Keratinocyte (primary cell): ENCODE measurements around the gene SP140L. TPM values are rescaled to one million over a fixed set of nuclear protein-coding genes. Genes with fewer than 3 reads are reported as not detected.
"Not testable (repeated sequence)": the region's sequence is repeated elsewhere in the genome, so short reads cannot be mapped to it uniquely, and the experiment has no call there.

Source experiments
- DNase-seq: peaks from one replicate; pipeline ENCODE4 v3.0.0-alpha.2; 2011; ENCODE audit warnings: low read depth, missing footprints, low spot score
- FAIRE-seq: peaks from 2 replicates; lab custom pipeline; 2011; peaks lifted over from hg19 to GRCh38; lab: Jason Lieb, UNC
- H2AFZ ChIP-seq: 2 replicates; pipeline ENCODE4 v1.6.0; 2012; ENCODE audit warnings: low read length, control low read depth, inconsistent platforms; ENCODE audit not compliant: control insufficient read depth
- H3K27ac ChIP-seq: 2 replicates; pipeline ENCODE4 v1.5.1; 2011; ENCODE audit warnings: low read length; ENCODE audit not compliant: control insufficient read depth, insufficient read depth
- H3K27me3 ChIP-seq: 3 replicates; pipeline ENCODE4 v1.6.0; 2011; ENCODE audit warnings: low read length; ENCODE audit not compliant: control insufficient read depth, insufficient read depth; ENCODE audit errors: extremely low read depth
- H3K36me3 ChIP-seq, 2 experiments: 2 replicates in 1 of 2; 3 replicates in 1 of 2; pipeline ENCODE4 v1.5.1; 2011; ENCODE audit warnings: low read length in 2 of 2, mild to moderate bottlenecking in 1 of 2; ENCODE audit not compliant: control insufficient read depth in 2 of 2, insufficient read depth in 2 of 2; ENCODE audit errors: extremely low read depth in 1 of 2
- H3K4me1 ChIP-seq: 3 replicates; pipeline ENCODE4 v1.5.1; 2011; ENCODE audit warnings: low read length; ENCODE audit not compliant: control insufficient read depth, insufficient read depth; ENCODE audit errors: extremely low read depth
- H3K4me2 ChIP-seq: 3 replicates; pipeline ENCODE4 v1.6.0; 2011; ENCODE audit warnings: low read depth, low read length; ENCODE audit not compliant: control insufficient read depth, insufficient read depth; ENCODE audit errors: extremely low read depth
- H3K4me3 ChIP-seq, 3 experiments: fragments of 200-600 bp in 1 of 3; sonication (generic) in 1 of 3; 2 replicates in 2 of 3; 3 replicates in 1 of 3; pipeline ENCODE4 v1.5.1; 2011 to 2016; ENCODE audit warnings: low read length in 3 of 3, mild to moderate bottlenecking in 3 of 3, control low read depth in 2 of 3, inconsistent platforms in 1 of 3, low read depth in 1 of 3, mixed read lengths in 1 of 3, mixed run types in 1 of 3, moderate library complexity in 1 of 3; ENCODE audit not compliant: control insufficient read depth in 2 of 3, insufficient read depth in 2 of 3; ENCODE audit errors: extremely low read depth in 1 of 3
- H3K79me2 ChIP-seq: 2 replicates; pipeline ENCODE4 v1.6.0; 2012; ENCODE audit warnings: low read length; ENCODE audit not compliant: control insufficient read depth, insufficient read depth
- H3K9ac ChIP-seq: 3 replicates; pipeline ENCODE4 v1.6.0; 2011; ENCODE audit warnings: low read length; ENCODE audit not compliant: control insufficient read depth, insufficient read depth; ENCODE audit errors: extremely low read depth
- H3K9me1 ChIP-seq: 3 replicates; pipeline ENCODE4 v1.6.0; 2011; ENCODE audit warnings: low read length; ENCODE audit not compliant: control insufficient read depth, insufficient read depth; ENCODE audit errors: extremely low read depth
- H3K9me3 ChIP-seq: 2 replicates; pipeline ENCODE4 v1.5.1; 2012; ENCODE audit warnings: low read depth, low read length; ENCODE audit not compliant: control insufficient read depth
- H4K20me1 ChIP-seq: 3 replicates; pipeline ENCODE4 v1.6.0; 2011; ENCODE audit warnings: low read length; ENCODE audit not compliant: control insufficient read depth, insufficient read depth; ENCODE audit errors: extremely low read depth
- EZH2 ChIP-seq: IDR thresholded peaks from one replicate; pipeline ENCODE4 v1.6.1; 2012; ENCODE audit warnings: inconsistent platforms, mild to moderate bottlenecking, low read length, moderate library complexity
- dilution Hi-C: fragments of 300-500 bp; cut with MboI; formaldehyde crosslinking; loops from one replicate; pipeline ENCODE4 v1.7.0; 2020; ENCODE audit warnings: low sequenced_read_pairs; ENCODE audit not compliant: extremely low pct_ligation_motif_present
- polyA plus RNA-seq, 5 experiments: library from polyadenylated mRNA; depleted of rRNA in 3 of 5; stranded (reverse) in 3 of 5; stranded (forward) in 1 of 5; unstranded in 1 of 5; fragments of >200 nt; gene quantifications; 1 replicate in 1 of 5; 2 replicates in 3 of 5; 3 replicates in 1 of 5; pipeline versions ENCODE4 v1.2.1 to v1.2.3, GENCODE V29; 2011 to 2012; ENCODE audit warnings: missing spikeins in 2 of 5, low read depth in 1 of 5, low replicate concordance in 1 of 5
- TF ChIP-seq, protein P1 (sequence below), 3 experiments: IDR thresholded peaks in 1 of 3; conservative IDR thresholded peaks in 1 of 3; optimal IDR thresholded peaks in 1 of 3; 2 replicates in 2 of 3; 3 replicates in 1 of 3; pipeline versions ENCODE3 to v1.5.1; 2011; ENCODE audit warnings: low read length in 3 of 3, mild to moderate bottlenecking in 3 of 3, moderate library complexity in 2 of 3, control low read depth in 1 of 3, inconsistent platforms in 1 of 3; ENCODE audit not compliant: insufficient read depth in 2 of 3; ENCODE audit errors: extremely low read depth in 1 of 3

The SP140L gene
- polyA plus RNA-seq, 1 donor (not counting 4 experiments of a cell fraction or from before 2014, with no cell fraction given) = 10.8 TPM

DNA sequence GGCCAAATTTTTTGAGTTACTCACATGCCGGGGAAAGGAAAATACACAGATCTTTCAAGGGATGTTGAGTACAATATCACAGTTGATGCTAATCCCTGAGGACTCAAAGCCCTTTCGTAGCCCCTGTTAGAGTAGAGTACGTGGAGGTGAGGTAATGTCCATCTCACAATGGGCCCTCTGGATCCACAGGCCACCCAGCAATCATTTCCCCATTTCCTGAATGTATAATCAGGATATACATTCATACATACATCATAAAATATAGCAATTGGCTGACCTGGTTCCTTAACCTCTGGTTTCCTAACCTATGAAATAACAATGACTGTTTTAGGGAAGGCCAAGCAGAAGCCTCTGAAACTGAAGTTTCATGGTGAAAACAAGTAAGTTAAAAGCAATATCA is 78.8 kb downstream of the SP140L start:
- Histone ChIP-seq H3K4me1 (peaks cover 5% of the 10 kb centered on the region), H4K20me1 (no peaks in the 10 kb centered on the region), H3K27ac (no peak overlapping the region), H3K27me3 (no peaks in the 10 kb centered on the region), H3K9ac (no peak overlapping the region), H3K36me3 (no peaks in the 10 kb centered on the region), H3K9me1 (no peaks in the 10 kb centered on the region), H2AFZ (no peak overlapping the region), H3K4me2 (no peak overlapping the region), H3K4me3 (no peak overlapping the region), H3K79me2 (no peaks in the 10 kb centered on the region), H3K9me3 (no peaks in the 10 kb centered on the region)
- FAIRE-seq (no peak), DNase-seq (no peak)
- TF ChIP-seq, protein P1, sequence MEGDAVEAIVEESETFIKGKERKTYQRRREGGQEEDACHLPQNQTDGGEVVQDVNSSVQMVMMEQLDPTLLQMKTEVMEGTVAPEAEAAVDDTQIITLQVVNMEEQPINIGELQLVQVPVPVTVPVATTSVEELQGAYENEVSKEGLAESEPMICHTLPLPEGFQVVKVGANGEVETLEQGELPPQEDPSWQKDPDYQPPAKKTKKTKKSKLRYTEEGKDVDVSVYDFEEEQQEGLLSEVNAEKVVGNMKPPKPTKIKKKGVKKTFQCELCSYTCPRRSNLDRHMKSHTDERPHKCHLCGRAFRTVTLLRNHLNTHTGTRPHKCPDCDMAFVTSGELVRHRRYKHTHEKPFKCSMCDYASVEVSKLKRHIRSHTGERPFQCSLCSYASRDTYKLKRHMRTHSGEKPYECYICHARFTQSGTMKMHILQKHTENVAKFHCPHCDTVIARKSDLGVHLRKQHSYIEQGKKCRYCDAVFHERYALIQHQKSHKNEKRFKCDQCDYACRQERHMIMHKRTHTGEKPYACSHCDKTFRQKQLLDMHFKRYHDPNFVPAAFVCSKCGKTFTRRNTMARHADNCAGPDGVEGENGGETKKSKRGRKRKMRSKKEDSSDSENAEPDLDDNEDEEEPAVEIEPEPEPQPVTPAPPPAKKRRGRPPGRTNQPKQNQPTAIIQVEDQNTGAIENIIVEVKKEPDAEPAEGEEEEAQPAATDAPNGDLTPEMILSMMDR (optimal IDR thresholded peaks at IDR 0.05 in 1 of 3, IDR thresholded peaks at IDR 0.05 in 1 of 3, conservative IDR thresholded peaks at IDR 0.05 in 1 of 3; ENCODE audit: extremely low read depth in 1 of 3, insufficient read depth in 2 of 3, low read length in 3 of 3) = no peak
- no peak for TF ChIP-seq EZH2
- dilution Hi-C loops = no loop called here

DNA sequence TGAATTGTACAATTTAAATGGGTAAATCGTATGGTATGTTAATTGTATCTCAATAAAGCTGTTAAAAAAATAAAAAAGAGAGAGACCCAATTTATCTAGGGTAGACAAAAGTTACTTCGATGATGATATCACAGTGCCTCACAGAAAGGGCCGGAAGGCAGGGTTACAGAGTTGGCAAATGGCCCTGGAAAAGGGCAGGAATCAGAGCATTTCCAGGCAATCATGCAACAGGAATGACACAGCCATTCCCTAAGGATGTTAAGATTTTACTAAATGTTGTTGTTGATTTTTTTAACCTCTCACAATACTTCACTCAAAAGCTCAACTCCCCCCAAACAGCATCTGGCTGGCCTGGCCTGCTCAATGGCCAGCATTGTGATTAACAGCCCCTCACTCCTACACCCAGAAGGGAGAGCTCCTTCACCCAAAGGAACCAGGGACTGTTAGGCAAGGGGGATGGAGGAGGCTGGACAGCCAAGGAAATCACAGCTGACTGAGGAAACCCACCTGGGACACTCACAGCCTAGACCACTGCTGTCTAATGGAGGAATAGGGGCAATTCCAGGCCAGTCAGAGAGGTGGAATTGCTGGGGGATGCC is 81.3 kb downstream of the SP140L start:
- DNase-seq = no peak
- Histone ChIP-seq H3K9ac (no peak overlapping the region), H2AFZ (no peak overlapping the region), H3K4me1 (peaks cover 17% of the 10 kb centered on the region), H3K27me3 (no peaks in the 10 kb centered on the region), H3K9me3 (no peaks in the 10 kb centered on the region), H3K36me3 (no peaks in the 10 kb centered on the region), H3K79me2 (no peaks in the 10 kb centered on the region), H3K4me2 (no peak overlapping the region), H3K4me3 (no peak overlapping the region), H3K9me1 (no peaks in the 10 kb centered on the region), H4K20me1 (no peaks in the 10 kb centered on the region), H3K27ac (no peak overlapping the region)
- dilution Hi-C loops = no loop called here
- TF ChIP-seq EZH2 = no peak
- TF ChIP-seq, protein P1 (optimal IDR thresholded peaks at IDR 0.05 in 1 of 3, IDR thresholded peaks at IDR 0.05 in 1 of 3, conservative IDR thresholded peaks at IDR 0.05 in 1 of 3; ENCODE audit: extremely low read depth in 1 of 3, insufficient read depth in 2 of 3, low read length in 3 of 3) = no peak
- FAIRE-seq = peak; percentile 86

DNA sequence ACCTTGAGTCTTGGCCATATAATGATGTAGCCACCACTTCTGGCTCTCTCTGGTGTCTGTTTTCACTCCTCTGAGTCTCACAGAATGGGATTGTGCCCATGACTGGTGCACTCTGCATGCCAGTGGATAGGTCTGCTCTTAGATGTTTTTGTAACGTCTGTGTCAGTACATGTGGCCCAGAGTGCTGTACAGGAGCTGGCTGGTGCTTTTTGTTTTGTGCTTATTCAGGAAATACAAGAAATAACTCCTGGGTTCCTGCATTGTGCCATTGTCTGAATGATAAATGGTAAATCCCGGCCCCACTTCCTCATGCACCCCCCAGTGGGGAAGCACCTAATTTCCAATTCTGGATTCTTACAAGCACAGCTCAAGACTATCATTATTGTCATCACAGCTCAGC is 82.3 kb downstream of the SP140L start:
- H4K20me1 ChIP-seq, H3K4me3 ChIP-seq, H3K9me1 ChIP-seq, H3K27me3 ChIP-seq, H3K9me3 ChIP-seq, H2AFZ ChIP-seq, dilution Hi-C loops, H3K79me2 ChIP-seq, H3K9ac ChIP-seq, FAIRE-seq, H3K36me3 ChIP-seq, H3K27ac ChIP-seq, H3K4me2 ChIP-seq, DNase-seq: not testable (repeated sequence)
- H3K4me1 ChIP-seq = peaks cover 22% of the 10 kb centered on the region
